Natural killer cell (primary cell): Measurements from ENCODE around the gene THYN1. TPM values are rescaled to one million over a fixed set of nuclear protein-coding genes. Genes with fewer than 3 reads are reported as not detected.
A peak's percentile ranks its signal among the peaks of the same experiment; 100 is the strongest.

Experiments used
- ATAC-seq, 3 donors: fragments of 150-1000 bp in 2 of 3; fragments of 200-7000 bp in 1 of 3; cut with Tn5 transposase; 1 replicate in 1 of 3; 2 replicates in 2 of 3; pipeline ENCODE4 v1.10.0; 2021; ENCODE audit warnings: mild to moderate bottlenecking in 2 of 3, moderate library complexity in 2 of 3
- DNase-seq, 2 donors: peaks; one replicate each; pipeline versions ENCODE4 v3.0.0 to v3.0.0-alpha.2; 2013 to 2021; ENCODE audit warnings: mixed read lengths in 1 of 2
- H3K27ac ChIP-seq: one replicate; pipeline ENCODE4 v1.5.1; 2013; ENCODE audit warnings: mild to moderate bottlenecking, low read length
- H3K27me3 ChIP-seq: one replicate; pipeline ENCODE4 v1.6.1; 2013; ENCODE audit warnings: low read length; ENCODE audit not compliant: control insufficient read depth, insufficient read depth
- H3K36me3 ChIP-seq: one replicate; pipeline ENCODE4 v1.6.1; 2013; ENCODE audit warnings: low read length; ENCODE audit not compliant: control insufficient read depth, insufficient read depth
- H3K4me1 ChIP-seq: one replicate; pipeline ENCODE4 v1.6.1; 2013; ENCODE audit warnings: low read length; ENCODE audit not compliant: control insufficient read depth, insufficient read depth
- H3K4me3 ChIP-seq: one replicate; pipeline ENCODE4 v1.5.1; 2013; ENCODE audit warnings: low read length
- H3K9me3 ChIP-seq: one replicate; pipeline ENCODE4 v1.6.1; 2013; ENCODE audit warnings: low read length; ENCODE audit not compliant: control insufficient read depth, insufficient read depth
- H3K27ac Mint-ChIP-seq, 2 donors: one replicate each; pipeline ENCODE4 v1.8.0; 2022; ENCODE audit warnings: mild to moderate bottlenecking in 2 of 2, mixed read lengths in 2 of 2, moderate library complexity in 1 of 2
- H3K27me3 Mint-ChIP-seq, 2 donors: one replicate each; pipeline ENCODE4 v1.8.0; 2022; ENCODE audit warnings: low read depth in 2 of 2, mixed read lengths in 2 of 2
- H3K36me3 Mint-ChIP-seq: one replicate; pipeline ENCODE4 v1.8.0; 2022; ENCODE audit warnings: mixed read lengths
- H3K4me1 Mint-ChIP-seq, 2 donors: one replicate each; pipeline ENCODE4 v1.8.0; 2022; ENCODE audit warnings: mixed read lengths in 2 of 2
- H3K4me3 Mint-ChIP-seq: one replicate; pipeline ENCODE4 v1.8.0; 2022; ENCODE audit warnings: mild to moderate bottlenecking, moderate library complexity, mixed read lengths
- H3K9me3 Mint-ChIP-seq, 2 donors: one replicate each; pipeline ENCODE4 v1.8.0; 2022; ENCODE audit warnings: mixed read lengths in 2 of 2
- CTCF ChIP-seq: fragments of 200-600 bp; IDR thresholded peaks from one replicate; pipeline ENCODE4 v1.8.0; 2022; ENCODE audit warnings: antibody characterized with exemption
- WGBS: methylation state at CpG from one replicate; pipeline ENCODE4 v1.1.7; 2013; ENCODE audit warnings: missing lambda C conversion rate; ENCODE audit not compliant: insufficient coverage; 5-methylcytosine and 5-hydroxymethylcytosine counted together
- intact Hi-C: fragments of 100-400 bp; cut with micrococcal nuclease; formaldehyde crosslinking; loops from one replicate; pipeline ENCODE4 v1.14.2; 2022
- total RNA-seq, 4 donors: library from RNA; stranded (reverse); fragments of 120-200 nt in 1 of 4; gene quantifications; one replicate each; pipeline versions ENCODE4 v1.2.3 to v1.2.4, GENCODE V29; 2013 to 2022

The THYN1 gene
- total RNA-seq, 3 donors from 2014 or later (not counting 1 experiment from before 2014, with no cell fraction given), result 21.6 to 25.4 (median 24.0) TPM

DNA sequence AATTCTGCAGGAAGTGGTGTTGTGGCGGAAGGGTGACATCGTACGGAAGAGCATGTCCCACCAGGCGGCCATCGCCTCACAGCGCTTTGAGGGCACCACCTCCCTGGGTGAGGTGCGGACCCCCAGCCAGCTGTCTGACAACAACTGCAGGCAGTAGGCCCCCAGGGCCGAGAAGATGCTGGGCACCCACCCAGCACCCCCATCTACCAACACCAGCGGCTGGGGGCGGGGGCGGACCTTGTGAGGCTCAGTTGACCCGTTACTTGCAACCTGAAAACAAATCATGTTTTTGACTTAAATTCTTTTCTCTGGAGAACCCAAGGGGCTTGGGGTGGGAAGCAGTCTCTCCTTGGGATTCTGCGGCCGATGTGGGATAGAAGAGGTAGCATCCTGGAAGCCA, 7.7 kb downstream of the THYN1 start:
- Mint-ChIP-seq H3K27me3 (no peaks in the 10 kb centered on the region), H3K9me3 (no peaks in the 10 kb centered on the region), H3K4me1 (peaks cover 5 to 9% of the 10 kb centered on the region in 2 donors), H3K4me3 (no peak overlapping the region), H3K27ac (no peak overlapping the region), H3K36me3 (peaks cover 32% of the 10 kb centered on the region)
- H3K4me3 ChIP-seq, result no peak overlapping the region
- intact Hi-C loops, result no loop called here
- ATAC-seq (no peak), DNase-seq (no peak)
- no peak for TF ChIP-seq CTCF
- H3K36me3 ChIP-seq, result peaks cover 71% of the 10 kb centered on the region
- H3K9me3 ChIP-seq, result no peaks in the 10 kb centered on the region
- H3K4me1 ChIP-seq, result no peaks in the 10 kb centered on the region
- no peak overlapping the region for H3K27ac ChIP-seq
- WGBS, result 85% methylated on average over 14 of the region's 14 CpGs
- no peaks in the 10 kb centered on the region for H3K27me3 ChIP-seq

DNA sequence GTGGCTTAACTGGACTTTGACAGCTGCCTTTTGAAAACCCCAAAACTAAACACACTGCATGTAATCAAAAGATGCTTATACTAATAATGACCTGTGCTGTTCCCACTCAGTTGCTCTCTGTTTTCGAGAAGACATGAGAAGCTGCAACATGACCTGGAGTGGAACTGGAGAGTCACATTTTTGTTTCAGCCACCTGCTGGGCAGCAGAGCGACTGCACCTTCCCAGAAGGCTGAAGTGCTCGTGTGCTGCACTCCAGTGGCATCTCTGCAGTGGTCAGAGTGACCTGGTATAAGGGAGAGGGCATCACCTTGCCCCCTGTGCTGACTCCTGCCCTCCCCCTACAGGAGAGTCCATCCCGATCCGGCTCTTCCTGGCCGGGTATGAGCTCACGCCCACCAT, 8.6 kb downstream of the THYN1 start:
- Histone ChIP-seq H3K27ac (no peak overlapping the region), H3K27me3 (no peaks in the 10 kb centered on the region), H3K4me3 (no peak overlapping the region), H3K4me1 (no peaks in the 10 kb centered on the region), H3K36me3 (peaks cover 72% of the 10 kb centered on the region), H3K9me3 (no peaks in the 10 kb centered on the region)
- Mint-ChIP-seq H3K4me3 (no peak overlapping the region), H3K27me3 (no peaks in the 10 kb centered on the region), H3K9me3 (no peaks in the 10 kb centered on the region), H3K27ac (no peak overlapping the region), H3K36me3 (peaks cover 32% of the 10 kb centered on the region), H3K4me1 (peaks cover 5 to 9% of the 10 kb centered on the region in 2 donors)
- intact Hi-C loops, result loop anchor here (1.0 kb wide), 1 partner anchor 37 kb away; no protein-coding TSS in a partner anchor
- TF ChIP-seq CTCF, result peak; percentile 63
- DNase-seq (peak in 1 of 2 donors; percentile 60), ATAC-seq (peak; percentile 47 to 77 (median 72))
- 82% methylated on average over 7 of the region's 7 CpGs for WGBS

DNA sequence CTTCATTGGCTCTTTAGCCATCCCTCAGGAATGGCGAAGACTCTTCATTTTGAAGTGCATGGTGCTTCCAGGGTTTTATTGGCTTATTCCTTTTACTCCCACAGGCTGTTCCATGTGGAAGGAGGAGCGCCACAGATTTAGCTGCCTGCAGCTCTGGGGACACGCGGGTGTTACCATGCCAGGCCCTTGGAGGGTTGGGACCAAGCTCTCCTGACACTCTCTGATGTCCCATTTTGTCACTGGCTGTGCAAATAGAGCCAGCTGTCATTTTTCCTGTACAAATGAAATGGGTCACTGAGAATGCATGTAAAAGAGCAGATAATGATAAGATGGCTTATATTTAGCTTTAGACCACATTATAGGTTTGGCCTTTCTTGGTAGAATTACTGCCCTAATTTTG, 9.2 kb downstream of the THYN1 start:
- DNase-seq (no peak), ATAC-seq (no peak)
- H3K27me3 Mint-ChIP-seq, result no peaks in the 10 kb centered on the region
- H3K36me3 ChIP-seq, result peaks cover 72% of the 10 kb centered on the region
- no peak overlapping the region for H3K4me3 ChIP-seq
- no peaks in the 10 kb centered on the region for H3K9me3 ChIP-seq
- H3K27ac Mint-ChIP-seq, result no peak overlapping the region
- no peaks in the 10 kb centered on the region for H3K27me3 ChIP-seq
- peaks cover 32% of the 10 kb centered on the region for H3K36me3 Mint-ChIP-seq
- peaks cover 5 to 9% of the 10 kb centered on the region in 2 donors for H3K4me1 Mint-ChIP-seq
- TF ChIP-seq CTCF, result no peak
- H3K9me3 Mint-ChIP-seq, result no peaks in the 10 kb centered on the region
- 98% methylated on average over 4 of the region's 4 CpGs for WGBS
- H3K27ac ChIP-seq, result no peak overlapping the region
- intact Hi-C loops, result loop anchor here (1.0 kb wide), 1 partner anchor 37 kb away; no protein-coding TSS in a partner anchor
- H3K4me3 Mint-ChIP-seq, result no peak overlapping the region
- no peaks in the 10 kb centered on the region for H3K4me1 ChIP-seq

DNA sequence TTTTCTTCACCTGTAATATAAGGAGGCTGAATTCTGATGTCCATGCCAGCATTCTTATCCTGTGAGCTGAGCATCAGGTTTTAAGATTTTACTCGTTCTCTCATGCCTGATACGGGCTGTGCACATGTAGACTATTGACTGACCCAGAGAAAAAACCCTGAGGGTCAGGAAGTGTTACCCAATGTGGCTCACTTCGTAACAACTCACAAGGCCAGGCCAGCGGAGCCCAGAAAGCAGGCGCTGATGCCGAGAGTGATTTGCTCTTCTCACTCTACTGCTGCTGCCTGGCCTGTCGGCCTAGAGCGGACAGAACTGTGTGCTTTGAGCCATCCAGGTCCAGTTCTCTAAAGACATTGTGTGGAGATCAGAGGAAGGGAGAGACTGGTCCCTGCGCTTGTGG, 10.8 kb downstream of the THYN1 start:
- Histone ChIP-seq H3K4me1 (no peaks in the 10 kb centered on the region), H3K27ac (no peak overlapping the region), H3K27me3 (no peaks in the 10 kb centered on the region), H3K4me3 (no peak overlapping the region), H3K36me3 (peaks cover 71% of the 10 kb centered on the region), H3K9me3 (no peaks in the 10 kb centered on the region)
- no peak for TF ChIP-seq CTCF
- ATAC-seq (no peak), DNase-seq (no peak)
- Mint-ChIP-seq H3K4me1 (peaks cover 5 to 17% of the 10 kb centered on the region in 2 donors), H3K27me3 (no peaks in the 10 kb centered on the region), H3K27ac (no peak overlapping the region), H3K36me3 (peaks cover 27% of the 10 kb centered on the region), H3K9me3 (no peaks in the 10 kb centered on the region), H3K4me3 (no peak overlapping the region)
- intact Hi-C loops, result no loop called here
- 96% methylated on average over 8 of the region's 9 CpGs for WGBS
